HG03457 (cell line): ENCODE results near the gene DOCK1.

Source experiments
- ATAC-seq: cut with Tn5 transposase; IDR thresholded peaks from one replicate; pipeline ENCODE4 v1.9.1; 2021; ENCODE audit warnings: moderate number of reproducible peaks; ENCODE audit not compliant: unreplicated experiment

Gene DOCK1

DNA sequence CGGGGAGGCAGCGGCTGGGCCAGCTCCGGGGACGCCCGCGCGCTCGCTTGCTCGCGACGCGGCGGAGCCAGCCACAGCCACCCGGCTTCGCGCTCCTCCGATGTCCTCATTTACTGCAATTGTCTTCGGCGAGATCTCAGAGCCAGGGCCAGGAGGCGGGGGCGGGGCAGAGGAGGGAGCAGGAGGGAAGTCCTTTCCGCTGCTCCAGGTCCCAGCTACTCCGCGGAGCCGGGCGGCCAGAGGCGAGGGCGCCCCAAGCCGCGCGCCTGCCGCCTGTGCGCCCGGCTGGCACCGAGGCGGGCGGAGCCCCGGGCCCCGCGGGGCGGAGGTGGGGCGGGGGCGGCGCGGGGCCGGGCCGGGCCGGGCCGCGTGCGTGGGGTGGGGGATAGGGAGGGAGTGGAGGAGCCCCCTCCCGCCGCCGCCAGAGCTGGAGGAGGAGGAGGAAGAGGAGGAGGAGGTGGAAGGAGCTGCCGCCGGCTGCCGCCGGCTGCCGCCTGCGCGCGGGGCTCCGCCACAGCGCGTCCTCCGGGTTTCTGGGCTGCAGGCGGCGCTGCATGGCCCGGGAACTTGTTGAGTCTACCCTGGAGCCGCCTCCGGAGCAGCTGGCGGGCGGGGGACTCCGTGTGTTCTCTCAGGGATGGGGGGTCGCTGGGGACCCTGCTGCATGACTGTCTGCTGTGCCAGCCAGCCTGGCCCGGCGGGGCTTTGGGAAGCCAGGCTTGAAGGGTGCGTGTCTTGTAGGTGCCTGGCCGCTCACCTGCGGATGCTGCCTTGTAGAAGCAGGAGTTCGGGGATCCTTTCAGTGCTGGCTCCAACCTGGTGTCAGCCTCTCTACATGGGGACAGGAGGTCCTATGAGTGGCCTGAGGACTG, 291.3 kb downstream of the DOCK1 start, which contains the start of gene INSYN2A:
Gene INSYN2A, minus strand, starts transcription at position 310 of the 872 bp plus-strand sequence. CDS start 20,196 bp downstream, outside the sequence.
- ATAC-seq, result no peak

DNA sequence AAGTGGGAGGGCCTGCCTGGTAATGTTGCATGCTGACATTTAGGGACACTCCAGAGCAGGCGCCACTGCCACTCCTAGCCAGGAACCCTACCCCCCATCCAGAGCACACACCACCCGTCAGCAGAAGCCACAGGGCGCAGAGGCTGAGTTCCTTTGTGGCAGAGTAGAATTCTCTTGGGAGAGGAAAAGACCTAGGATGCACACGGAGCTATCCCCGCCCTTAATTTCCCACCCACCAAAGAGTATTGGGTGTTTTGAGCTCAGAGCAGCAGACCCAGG, 291.9 kb downstream of the DOCK1 start:
- ATAC-seq, result no peak

DNA sequence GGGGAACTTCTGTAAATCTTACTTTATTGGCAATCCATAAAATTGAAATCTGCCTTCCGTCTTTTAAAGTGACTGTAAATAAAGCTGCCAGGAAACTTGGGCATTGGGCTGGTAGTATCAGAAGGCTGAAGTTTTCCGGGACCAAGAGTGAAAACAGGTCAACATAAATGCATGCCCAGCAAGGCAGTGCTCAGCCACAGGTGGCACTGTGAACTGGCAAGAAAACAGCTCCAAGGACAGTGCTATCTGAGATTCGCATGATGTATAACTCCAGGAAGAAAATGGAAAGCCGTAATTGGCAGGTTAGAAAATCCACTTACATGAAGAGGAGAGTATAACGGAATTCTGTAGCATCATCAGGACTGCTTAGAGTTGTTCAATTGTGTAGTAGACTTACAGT, 293.1 kb downstream of the DOCK1 start:
- no peak for ATAC-seq

DNA sequence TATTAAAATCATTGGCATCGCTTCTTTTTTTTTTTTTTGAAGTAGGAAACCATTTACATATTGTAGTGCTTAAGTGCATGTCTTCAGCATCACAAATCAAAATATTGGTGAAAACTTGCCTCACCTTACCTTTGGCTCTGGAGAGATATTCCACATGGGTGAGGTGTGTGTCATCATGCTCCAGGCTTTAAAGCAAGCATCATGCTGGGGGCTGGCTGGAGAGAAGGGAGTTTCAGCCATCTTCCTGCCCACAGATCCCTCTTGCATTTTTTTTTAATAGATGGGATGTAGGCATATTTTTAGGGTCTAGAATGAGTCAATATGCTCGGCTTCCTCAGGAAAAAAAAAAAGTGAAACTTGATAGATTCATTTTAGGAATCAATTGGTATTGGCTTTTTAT, 293.5 kb downstream of the DOCK1 start:
- no peak for ATAC-seq

- ATAC-seq, result no peak
These were observed 295.4 kb downstream of the DOCK1 start for GRCh38 chr10:127200646-127201045.

GRCh38 chr10:127203067-127203466, 297.8 kb downstream of the DOCK1 start:
- ATAC-seq, result no peak

GRCh38 chr10:127207081-127207480, 301.9 kb downstream of the DOCK1 start:
- no peak for ATAC-seq

GRCh38 chr10:127210936-127211466, 305.8 kb downstream of the DOCK1 start:
- ATAC-seq, result no peak

- no peak for ATAC-seq
These were observed 310.6 kb downstream of the DOCK1 start for GRCh38 chr10:127215866-127216265.

DNA sequence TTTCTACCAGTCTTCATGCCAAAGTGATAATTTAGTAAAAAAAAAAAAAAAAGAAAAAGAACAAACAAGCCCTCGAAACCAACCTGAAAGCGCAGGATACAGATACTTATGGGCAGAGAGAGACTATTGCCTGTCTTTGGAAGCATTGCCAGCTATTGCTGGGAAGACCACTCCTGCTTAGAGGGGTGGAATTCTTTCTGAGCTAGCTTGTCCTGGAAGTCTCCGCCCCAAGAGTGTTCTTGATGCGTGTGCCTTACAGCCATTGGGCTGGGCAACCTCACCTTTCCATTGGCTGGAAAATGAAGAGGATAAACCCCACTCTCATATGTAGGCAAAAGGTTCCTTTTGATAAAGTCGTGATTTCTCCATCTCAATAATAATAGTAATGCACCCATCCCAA, 311.0 kb downstream of the DOCK1 start:
- no peak for ATAC-seq

DNA sequence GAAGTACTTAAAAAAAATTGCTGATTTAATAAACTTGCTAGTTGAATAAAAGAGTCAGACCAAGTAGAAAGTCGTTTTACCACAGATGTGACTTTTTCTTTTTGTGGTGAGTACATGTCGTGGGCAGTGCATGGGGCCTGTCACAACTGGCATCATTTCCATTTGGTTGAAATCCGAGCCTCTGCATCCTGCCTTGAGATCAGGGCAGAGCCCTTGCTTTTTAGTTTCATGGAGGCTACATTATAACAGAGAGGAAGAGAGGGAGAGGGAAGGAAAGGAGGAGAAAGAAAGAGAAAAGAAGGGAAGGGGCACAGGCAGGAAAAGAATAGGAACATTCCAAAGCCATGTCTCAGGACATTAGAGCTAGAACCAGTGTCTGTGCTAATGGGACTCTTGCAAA, 311.6 kb downstream of the DOCK1 start:
- no peak for ATAC-seq

GRCh38 chr10:127218658-127219057, 313.4 kb downstream of the DOCK1 start:
- no peak for ATAC-seq

DNA sequence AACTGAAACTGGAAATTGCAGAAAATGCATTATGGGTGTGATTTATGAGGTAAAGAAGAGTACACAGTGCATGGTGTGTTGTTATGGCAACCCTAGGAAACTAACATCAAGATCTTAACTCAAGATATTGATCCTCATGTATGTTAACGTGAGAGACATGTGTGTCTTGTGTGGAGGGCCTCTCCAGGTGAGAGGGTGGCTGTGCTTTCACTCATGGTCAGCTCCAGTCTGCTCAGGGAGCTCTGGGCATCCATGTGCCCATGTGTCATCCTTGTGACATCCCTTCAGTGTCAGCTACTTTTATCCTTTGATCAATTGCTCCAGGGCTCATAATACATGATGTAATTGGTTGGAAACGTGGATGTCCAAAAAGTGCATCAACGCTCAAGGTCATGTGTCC, 316.1 kb downstream of the DOCK1 start:
- ATAC-seq, result no peak

DNA sequence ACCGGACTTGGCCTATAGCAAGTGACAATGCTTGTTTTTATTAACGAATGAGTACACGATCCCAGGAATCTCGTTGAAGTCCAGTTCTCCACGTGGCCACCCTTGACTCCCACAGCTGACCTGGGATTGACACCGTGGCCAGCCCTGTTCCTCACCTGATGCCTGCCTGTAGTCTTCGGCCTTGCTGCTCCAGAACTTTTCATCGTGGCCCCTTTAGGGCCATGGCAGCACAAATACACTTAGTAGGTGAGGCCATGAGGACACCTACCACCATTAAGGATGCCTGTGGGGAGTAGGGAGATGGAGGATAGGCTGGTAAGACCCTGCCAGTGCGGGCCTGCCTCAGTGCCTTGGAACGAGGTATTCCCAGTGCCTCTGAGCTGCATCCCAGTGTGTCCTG, 321.8 kb downstream of the DOCK1 start:
- ATAC-seq, result no peak

DNA sequence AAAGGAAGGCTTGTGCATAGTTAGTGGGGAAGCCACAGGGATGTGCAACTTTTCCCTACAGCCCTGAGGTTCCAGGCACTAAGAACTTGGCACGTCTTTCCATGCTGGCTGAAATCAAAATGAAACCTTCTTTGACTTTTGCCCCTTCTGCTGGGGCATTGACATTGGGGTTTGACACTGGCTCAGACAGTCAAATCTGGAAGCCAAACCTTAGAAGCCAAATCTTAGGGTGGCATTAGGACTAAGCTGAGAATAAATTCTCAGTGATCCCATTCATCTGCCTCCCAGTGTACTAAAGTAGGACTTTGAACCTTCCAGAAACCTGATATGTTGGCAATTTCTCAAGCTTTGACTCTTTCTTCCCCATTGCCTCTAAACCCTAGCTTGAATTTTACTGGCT, 322.4 kb downstream of the DOCK1 start:
- no peak for ATAC-seq

DNA sequence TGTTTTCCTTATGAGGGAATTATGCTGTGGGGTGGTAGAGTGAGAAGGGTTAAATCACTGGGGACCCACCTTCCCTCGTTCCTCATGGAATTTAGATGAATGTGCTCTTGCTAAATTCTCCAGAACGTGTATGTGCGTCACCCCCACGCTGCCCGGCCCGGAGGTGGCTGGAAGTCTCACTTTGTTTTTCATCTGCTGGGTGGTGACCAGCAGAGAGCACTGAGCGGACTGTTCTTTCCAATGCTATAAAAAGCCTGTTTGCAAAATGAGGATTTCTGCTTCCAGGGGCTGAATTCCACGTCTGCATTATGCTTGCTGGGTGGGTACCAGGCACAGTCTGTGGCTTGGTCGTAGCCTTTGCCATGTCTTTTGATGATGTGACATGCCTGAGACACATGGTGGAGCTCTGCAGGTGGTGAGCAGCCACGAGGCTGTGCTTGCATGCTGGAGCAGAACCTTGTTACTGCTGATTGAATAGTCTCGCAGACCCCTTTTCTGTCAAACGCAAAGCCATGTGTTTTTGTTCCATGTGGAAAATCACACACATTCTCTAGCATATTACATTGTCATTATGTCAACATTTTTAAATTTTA, 323.1 kb downstream of the DOCK1 start:
- no peak for ATAC-seq

DNA sequence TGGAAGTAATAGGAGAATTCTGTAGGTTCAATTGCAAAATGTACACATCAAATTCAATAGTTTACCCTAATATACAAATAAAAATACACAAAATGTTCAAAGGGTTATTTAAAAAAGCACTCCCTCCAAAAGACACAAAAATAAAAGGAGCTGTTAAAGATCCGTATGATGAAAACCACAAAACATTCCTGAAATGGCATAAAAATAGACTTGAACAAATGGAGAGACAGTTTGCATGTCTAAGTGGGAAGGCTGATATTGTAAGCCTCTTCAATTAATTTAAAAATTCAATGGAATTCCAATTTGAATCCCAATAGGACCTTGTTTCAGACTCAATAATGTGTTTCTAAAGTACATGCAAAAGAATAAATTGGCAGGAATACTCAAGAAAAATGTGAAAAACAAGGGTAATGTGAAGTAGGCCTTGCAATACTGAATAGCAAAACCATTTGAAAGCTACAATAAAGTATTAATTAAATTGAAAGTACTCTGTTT, 329.1 kb downstream of the DOCK1 start:
- ATAC-seq, result no peak

DNA sequence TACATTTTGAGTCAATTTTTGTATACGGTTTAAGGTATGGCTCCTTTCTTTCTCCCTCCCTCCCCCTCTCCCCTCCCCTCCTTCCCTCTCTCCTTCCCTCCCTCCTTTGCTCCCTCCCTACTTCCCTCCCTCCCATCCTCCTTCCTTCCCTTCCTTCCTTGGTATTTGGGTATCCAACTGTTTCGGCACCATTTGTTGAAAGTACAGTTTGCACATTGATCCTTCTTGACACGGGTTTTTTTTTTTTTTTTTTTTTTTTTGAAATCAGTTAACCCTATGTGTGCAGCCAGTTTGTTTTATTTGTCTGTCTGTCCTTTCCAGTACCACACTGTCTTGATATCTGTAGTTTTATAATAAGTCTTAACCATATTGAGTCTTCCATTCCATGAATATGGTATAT, 331.0 kb downstream of the DOCK1 start:
- ATAC-seq, result no peak

- ATAC-seq, result no peak
These were observed 337.7 kb downstream of the DOCK1 start for GRCh38 chr10:127242914-127243313.

- ATAC-seq, result no peak
These were observed 338.5 kb downstream of the DOCK1 start for GRCh38 chr10:127243490-127244272.

DNA sequence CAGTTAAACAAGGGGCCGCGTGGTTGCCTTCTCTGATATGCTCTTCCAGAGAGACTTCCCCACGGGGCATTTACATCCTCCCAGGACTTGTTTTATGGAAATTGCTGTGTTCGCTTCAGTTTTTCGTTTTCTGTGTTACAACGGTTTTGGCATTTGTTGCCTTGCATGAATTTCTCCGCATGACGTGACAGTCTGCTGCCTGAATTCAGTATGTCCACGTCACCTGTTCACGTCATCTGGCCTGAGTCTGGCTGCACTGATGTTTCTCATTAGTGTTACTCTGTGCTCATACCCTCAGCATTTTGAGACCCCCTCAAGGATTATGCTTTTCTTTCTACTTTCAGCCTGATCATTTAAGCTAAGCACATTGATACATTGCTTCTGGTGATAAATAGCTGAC, 340.2 kb downstream of the DOCK1 start:
- no peak for ATAC-seq
